ENCODE data around the gene DDX41.

Gene DDX41

DNA sequence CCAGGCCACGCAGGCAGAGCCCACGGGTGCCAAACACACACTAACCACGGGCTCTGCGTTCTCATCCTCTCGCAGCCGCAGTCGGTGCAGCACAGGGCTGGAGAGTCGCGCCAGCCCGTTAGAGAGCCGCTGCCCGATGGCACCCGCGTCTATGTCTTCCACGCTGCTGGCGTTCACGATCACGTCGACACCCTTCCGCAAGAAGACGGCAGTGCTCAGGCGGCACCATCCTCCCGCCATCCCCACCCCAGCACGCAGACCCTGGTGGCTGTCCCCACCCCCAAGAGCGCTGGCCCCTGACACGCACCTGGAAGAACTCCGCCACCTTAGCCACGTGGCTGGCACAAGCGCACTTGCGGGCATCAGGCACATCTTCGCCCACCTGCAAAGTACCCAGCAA lies 49.3 kb downstream of the DDX41 start:
- no peak for DNase-seq

DNA sequence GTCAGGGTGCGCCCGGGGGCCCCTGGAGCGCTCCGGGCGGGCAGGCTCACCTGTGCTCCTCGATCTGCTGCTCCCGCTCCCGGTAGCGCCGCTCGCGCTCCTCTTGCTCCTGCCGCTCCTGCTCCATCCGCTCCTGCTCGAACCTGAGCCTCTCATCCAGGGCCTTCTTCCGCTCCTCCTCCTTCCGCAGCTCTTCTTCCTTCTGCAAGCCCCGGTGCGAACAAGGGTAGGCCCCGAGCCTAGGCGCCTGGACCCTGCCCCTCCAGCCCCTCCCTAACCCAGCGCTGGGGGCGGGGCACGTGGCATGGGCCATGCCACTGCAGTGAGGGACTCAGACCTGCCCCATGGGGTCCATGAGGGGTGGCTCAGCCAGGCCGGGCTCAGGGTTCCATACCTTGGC lies 49.9 kb downstream of the DDX41 start:
- DNase-seq: no peak

DNA sequence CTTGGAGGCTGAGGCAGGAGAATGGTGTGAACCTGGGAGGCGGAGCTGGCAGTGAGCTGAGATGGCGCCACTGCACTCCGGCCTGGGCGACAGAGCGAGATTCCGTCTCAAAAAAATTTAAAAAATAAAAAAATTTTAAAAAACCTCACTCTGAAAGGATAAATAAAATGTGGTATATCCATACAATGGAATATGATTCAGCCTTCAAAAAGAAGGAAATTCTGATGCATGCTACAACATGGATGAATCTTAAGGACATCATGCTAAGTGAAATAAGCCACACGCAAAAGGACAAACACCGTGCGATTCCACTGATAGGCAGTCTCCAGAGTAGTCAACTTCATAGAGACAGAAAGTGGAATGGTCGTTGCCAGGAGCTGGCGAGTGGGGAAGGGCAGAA lies 51.7 kb downstream of the DDX41 start:
- no peak for DNase-seq

DNA sequence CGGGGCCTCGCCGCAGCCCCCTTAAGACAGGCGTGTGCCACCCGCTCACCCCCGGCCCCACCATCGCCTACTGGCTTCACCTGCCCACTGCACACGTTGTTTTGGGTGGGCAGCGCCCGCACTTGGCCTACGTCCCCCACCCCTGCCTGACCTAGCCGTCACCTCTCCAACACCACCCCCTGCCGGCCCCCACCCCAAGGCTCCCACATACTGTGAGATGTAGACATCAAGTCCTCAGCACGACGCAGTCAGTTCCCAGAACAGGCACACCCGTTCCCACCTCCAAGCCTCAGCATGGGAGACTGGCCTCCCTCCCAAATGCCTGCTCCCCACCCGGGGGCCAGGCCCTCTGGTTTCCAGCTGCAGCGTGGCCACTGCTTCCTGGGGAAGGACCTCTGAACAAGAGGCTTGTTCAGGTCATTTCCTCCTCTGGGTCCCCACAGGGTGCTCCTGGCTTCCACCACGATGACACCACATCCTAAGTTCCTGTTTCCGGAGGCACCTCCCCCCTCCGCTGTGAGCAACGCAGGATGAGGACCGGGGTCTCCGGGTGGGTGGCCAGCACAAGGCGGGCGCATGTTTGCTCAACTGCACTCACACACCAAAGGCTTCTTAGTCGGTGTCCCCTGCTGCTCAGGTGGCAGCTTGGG lies 54.6 kb downstream of the DDX41 start:
- peak; percentile 83 for DNase-seq
